ENCODE measurements around the gene FAM20C. TPM values are rescaled to one million over a fixed set of nuclear protein-coding genes. Genes with fewer than 3 reads are reported as not detected.

FAM20C gene
- total RNA-seq, 1 donor from 2014 or later: 58.8 TPM

DNA sequence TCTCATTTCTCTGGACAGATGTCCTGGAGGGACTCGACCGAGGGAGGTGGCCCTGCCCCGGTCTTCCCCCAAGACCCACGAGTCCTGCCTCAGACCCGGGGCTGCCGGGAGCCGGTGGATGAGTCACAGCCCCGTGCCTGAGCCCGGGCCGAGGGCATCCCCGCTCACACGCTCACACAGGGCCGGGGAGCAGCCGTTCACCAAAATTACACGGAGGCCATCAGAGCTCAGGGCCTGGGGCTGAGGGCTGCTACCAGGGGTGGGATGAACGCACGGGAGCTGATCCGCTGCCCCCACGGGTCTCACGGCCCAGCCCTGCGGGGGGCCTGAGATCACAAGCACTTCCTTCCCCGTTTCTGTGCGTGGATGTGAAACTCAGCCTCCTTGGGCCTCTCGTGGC, 17.5 kb downstream of the FAM20C start:
- peaks cover 27% of the 10 kb centered on the region for H3K36me3 ChIP-seq
- intact Hi-C loops (cut with DNase I): no loop called here
- DNase-seq (no peak), ATAC-seq (peak; percentile 58)
- no peak for TF ChIP-seq CTCF (IDR thresholded peaks at IDR 0.05)
- peaks cover 6% of the 10 kb centered on the region for H3K4me1 ChIP-seq
- H3K9me3 ChIP-seq: no peaks in the 10 kb centered on the region
- no peak overlapping the region for H3K4me3 ChIP-seq
- no peaks in the 10 kb centered on the region for H3K27me3 ChIP-seq
- H3K27ac ChIP-seq: no peak overlapping the region

DNA sequence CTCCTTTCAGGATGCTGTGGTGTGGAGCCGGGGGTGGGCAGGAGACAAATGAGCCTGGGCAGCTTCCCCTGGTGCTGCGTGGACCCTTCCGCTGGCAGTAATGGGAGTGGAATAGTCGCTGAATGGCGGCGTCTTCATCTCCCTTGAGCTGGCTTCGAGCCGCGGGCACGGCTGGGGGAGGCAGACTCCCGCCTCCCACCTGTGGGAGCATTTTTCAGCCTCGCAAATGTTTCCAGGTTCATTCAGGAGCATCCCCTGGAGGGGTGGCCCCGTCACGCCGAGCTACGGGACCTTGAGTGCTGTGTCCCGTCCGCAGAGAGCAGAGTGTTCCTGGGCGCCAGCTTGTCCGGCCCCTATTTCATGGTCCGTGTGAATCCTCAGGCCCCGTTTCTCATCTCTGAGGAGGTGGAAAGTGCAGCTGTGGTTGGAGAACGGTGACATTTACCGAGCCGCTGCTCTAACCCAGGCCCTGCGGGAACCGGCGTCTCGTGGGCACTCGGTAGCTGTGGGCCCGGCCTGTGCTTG, 18.1 kb downstream of the FAM20C start:
- H3K27ac ChIP-seq: no peak overlapping the region
- no peaks in the 10 kb centered on the region for H3K9me3 ChIP-seq
- H3K27me3 ChIP-seq: no peaks in the 10 kb centered on the region
- intact Hi-C loops (cut with DNase I): no loop called here
- H3K36me3 ChIP-seq: peaks cover 27% of the 10 kb centered on the region
- no peak for TF ChIP-seq CTCF (IDR thresholded peaks at IDR 0.05)
- peaks cover 7% of the 10 kb centered on the region for H3K4me1 ChIP-seq
- DNase-seq (no peak), ATAC-seq (no peak)
- H3K4me3 ChIP-seq: no peak overlapping the region

- peaks cover 27% of the 10 kb centered on the region for H3K36me3 ChIP-seq
- peaks cover 7% of the 10 kb centered on the region for H3K4me1 ChIP-seq
- no peak overlapping the region for H3K27ac ChIP-seq
- DNase-seq: no peak
- no peak overlapping the region for H3K4me3 ChIP-seq
- intact Hi-C loops (cut with DNase I): no loop called here
- no peak for ATAC-seq
- TF ChIP-seq CTCF (IDR thresholded peaks at IDR 0.05): no peak
- no peaks in the 10 kb centered on the region for H3K27me3 ChIP-seq
- no peaks in the 10 kb centered on the region for H3K9me3 ChIP-seq
Measured at GRCh38 chr7:211033-211714, 18.8 kb downstream of the FAM20C start.

- ATAC-seq (no peak), DNase-seq (no peak)
- no peaks in the 10 kb centered on the region for H3K27me3 ChIP-seq
- H3K4me1 ChIP-seq: peaks cover 7% of the 10 kb centered on the region
- H3K27ac ChIP-seq: no peak overlapping the region
- TF ChIP-seq CTCF (IDR thresholded peaks at IDR 0.05): no peak
- intact Hi-C loops (cut with DNase I): no loop called here
- H3K36me3 ChIP-seq: peaks cover 27% of the 10 kb centered on the region
- no peak overlapping the region for H3K4me3 ChIP-seq
- H3K9me3 ChIP-seq: no peaks in the 10 kb centered on the region
Measured at GRCh38 chr7:211715-212058, 19.3 kb downstream of the FAM20C start.

DNA sequence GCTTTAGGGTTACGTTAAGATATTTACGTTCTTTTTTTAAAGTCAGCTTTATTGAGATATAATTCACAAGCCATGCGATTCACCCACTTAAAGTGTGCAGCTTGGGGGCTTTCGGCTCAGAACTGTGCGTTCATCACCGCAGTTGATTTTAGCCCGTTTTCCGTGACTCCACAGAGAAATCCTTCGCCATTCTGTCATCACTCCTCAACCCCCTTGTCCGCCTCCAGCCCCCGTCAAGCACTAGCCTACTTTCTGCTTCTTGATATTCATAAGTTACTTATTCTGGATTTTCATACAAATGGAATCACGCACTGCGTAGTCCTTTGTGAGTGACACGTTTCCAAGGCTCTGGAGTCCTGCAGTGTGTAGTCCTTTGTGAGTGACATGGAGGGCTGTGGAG, 20.4 kb downstream of the FAM20C start:
- Histone ChIP-seq H3K27ac (no peak overlapping the region), H3K4me3 (no peak overlapping the region), H3K27me3 (no peaks in the 10 kb centered on the region), H3K36me3 (peaks cover 27% of the 10 kb centered on the region), H3K9me3 (no peaks in the 10 kb centered on the region), H3K4me1 (peaks cover 7% of the 10 kb centered on the region)
- TF ChIP-seq CTCF (IDR thresholded peaks at IDR 0.05): no peak
- no peak for DNase-seq
- intact Hi-C loops (cut with DNase I): no loop called here
- no peak for ATAC-seq
